ENCODE results near the gene HMGCL.

The HMGCL gene

GRCh38 chr1:23779826-23780371 is 45.3 kb downstream of the HMGCL start:
- in situ Hi-C loops (cut with HindIII; ENCODE audit: low sequenced_read_pairs) = no loop called here

- in situ Hi-C loops (cut with HindIII; ENCODE audit: low sequenced_read_pairs) = no loop called here
Measured at GRCh38 chr1:23777979-23778814, 47.0 kb downstream of the HMGCL start, which contains the start of gene PITHD1. Gene PITHD1 (plus strand): TSS chr1:23778418. CDS start chr1:23778516, 98 bp downstream.

DNA sequence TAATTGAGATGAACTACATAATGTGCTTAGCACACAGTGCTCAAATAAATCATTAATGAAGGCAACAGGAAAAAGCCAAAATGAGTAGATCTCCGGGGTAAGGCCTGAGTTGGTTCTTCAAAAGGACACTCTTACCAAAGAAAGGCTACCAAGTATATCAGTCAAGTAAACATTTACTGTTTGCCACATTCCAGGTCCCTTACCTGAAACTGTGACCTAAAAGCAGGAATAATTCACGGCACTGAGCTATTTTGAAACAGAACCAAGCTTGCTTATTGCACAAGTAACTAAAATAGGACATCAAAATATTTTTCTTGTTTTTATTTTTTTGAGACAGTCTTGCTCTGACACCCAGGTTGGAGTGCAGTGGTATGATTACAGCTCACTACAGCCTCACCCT is 49.0 kb downstream of the HMGCL start:
- in situ Hi-C loops (cut with HindIII; ENCODE audit: low sequenced_read_pairs) = no loop called here

DNA sequence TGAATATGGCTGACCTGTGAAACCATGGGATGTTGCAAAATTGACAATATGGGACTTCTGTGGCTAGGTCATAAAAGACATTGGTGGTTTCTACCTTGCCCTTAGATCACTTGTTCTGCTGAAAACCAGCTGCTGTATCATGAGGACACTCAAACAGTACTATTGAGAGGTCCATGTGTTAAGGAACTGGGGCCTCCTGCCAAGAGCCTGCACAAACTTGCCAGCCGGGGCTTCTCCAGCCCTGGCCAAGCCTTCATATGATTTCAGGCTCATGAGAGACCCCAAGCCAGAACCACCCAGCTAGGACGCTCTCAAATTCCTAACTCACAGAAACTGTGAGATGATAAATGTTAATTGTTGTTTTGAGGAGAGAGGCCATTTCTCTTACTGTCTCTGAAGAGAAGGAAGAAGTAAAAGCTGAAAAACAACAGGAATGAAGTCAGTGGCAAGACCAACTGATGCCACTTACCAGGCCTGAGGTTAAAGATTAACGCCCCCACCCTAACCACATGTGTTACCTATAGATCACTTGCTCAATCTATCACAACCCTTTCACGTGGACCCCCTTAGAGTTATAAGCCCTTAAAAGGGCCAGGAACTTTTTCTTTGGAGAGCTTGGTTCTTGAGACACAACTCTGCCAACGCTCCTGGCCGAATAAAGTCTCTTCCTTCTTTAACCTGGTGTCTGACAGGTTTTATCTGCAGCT is 50.9 kb downstream of the HMGCL start:
- in situ Hi-C loops (cut with HindIII; ENCODE audit: low sequenced_read_pairs) = no loop called here

- in situ Hi-C loops (cut with HindIII; ENCODE audit: low sequenced_read_pairs) = no loop called here
Measured at GRCh38 chr1:23772854-23773242, 52.4 kb downstream of the HMGCL start.

- in situ Hi-C loops (cut with HindIII; ENCODE audit: low sequenced_read_pairs) = no loop called here
Measured at GRCh38 chr1:23772049-23772853, 53.0 kb downstream of the HMGCL start.

DNA sequence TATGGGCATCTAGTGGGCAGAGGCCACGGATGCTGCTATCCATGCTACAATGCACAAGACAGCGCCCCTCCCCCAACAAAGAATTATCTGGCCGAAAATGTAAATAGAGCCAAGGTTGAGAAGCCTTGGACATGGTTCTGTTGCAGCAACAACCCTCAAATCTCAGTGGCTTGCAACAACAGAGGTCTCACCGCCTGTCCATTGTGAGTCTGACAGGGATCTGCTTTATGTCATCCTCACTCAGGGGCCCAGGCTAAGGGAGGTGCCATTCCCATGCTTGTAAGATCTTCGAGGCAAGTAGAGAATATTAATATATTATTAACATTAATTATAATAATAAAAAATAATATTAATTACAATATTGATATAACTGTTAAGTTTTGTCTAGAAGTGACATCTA is 56.5 kb downstream of the HMGCL start:
- in situ Hi-C loops (cut with HindIII; ENCODE audit: low sequenced_read_pairs) = no loop called here

GRCh38 chr1:23763041-23763577 is 62.1 kb downstream of the HMGCL start:
- in situ Hi-C loops (cut with HindIII; ENCODE audit: low sequenced_read_pairs) = no loop called here

- in situ Hi-C loops (cut with HindIII; ENCODE audit: low sequenced_read_pairs) = no loop called here
Measured at GRCh38 chr1:23759277-23759676, 66.0 kb downstream of the HMGCL start.

DNA sequence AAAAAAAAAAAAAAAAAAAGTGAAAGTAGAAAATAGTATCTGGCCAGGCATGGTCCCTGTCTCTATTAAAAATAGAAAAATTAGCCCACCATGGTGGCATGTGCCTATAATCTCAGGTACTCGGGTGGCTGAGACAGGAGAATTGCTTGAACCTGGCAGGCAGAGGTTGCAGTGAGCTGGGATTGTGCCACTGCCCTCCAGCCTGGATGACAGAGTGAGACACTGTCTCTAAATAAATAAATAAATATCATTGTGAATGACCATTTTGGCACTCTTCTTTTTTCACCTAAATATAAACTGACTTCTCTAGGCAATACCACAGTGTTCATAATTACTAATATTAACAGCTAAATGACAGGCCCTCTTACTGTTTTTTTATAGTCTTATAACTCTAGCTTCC is 67.4 kb downstream of the HMGCL start:
- in situ Hi-C loops (cut with HindIII; ENCODE audit: low sequenced_read_pairs) = no loop called here

GRCh38 chr1:23756676-23757075 is 68.6 kb downstream of the HMGCL start:
- in situ Hi-C loops (cut with HindIII; ENCODE audit: low sequenced_read_pairs) = no loop called here

- in situ Hi-C loops (cut with HindIII; ENCODE audit: low sequenced_read_pairs) = no loop called here
Measured at GRCh38 chr1:23752909-23753308, 72.3 kb downstream of the HMGCL start.

Data from DLD1 (cell line).